Transverse colon (tissue), 4 donors: Measurements from ENCODE around the gene RGR. TPM values are rescaled to one million over a fixed set of nuclear protein-coding genes. Genes with fewer than 3 reads are reported as not detected.

Source experiments
- DNase-seq: peaks from one replicate; pipeline ENCODE4 v3.0.0-alpha.2; 2019
- H3K27ac ChIP-seq, 4 donors: fragments of 200-600 bp; sonication (generic); 2 replicates each; pipeline ENCODE4 v1.5.1; 2016 to 2018; ENCODE audit warnings: inconsistent platforms in 4 of 4
- H3K27me3 ChIP-seq: fragments of 200-600 bp; sonication (generic); 2 replicates; pipeline ENCODE4 v1.5.1; 2017; ENCODE audit warnings: inconsistent platforms
- H3K36me3 ChIP-seq, 4 donors: fragments of 200-600 bp; sonication (generic); 2 replicates each; pipeline ENCODE4 v1.5.1; 2017 to 2019; ENCODE audit warnings: inconsistent platforms in 4 of 4
- H3K4me1 ChIP-seq, 4 donors: fragments of 200-600 bp; sonication (generic); 2 replicates each; pipeline ENCODE4 v1.5.1; 2017 to 2020; ENCODE audit warnings: inconsistent platforms in 4 of 4
- H3K4me3 ChIP-seq, 4 donors: fragments of 200-600 bp; sonication (generic); 1 replicate in 1 of 4; 2 replicates in 3 of 4; pipeline versions ENCODE4 v1.5.1 to v1.6.1; 2017 to 2019; ENCODE audit warnings: inconsistent platforms in 4 of 4
- H3K9me3 ChIP-seq, 2 donors: fragments of 200-600 bp; sonication (generic); 2 replicates each; pipeline ENCODE4 v1.5.1; 2017 to 2019; ENCODE audit warnings: inconsistent platforms in 2 of 2
- EP300 ChIP-seq: sonication (generic); formaldehyde crosslinking; IDR thresholded peaks from one replicate; pipeline ENCODE4 v1.6.1; 2017; ENCODE audit warnings: antibody characterized with exemption, low read depth
- POLR2A ChIP-seq: fragments of 450-650 bp; IDR thresholded peaks from one replicate; pipeline ENCODE4 v1.6.1; 2016; ENCODE audit warnings: antibody characterized with exemption, mild to moderate bottlenecking, moderate library complexity
- POLR2AphosphoS5 ChIP-seq, 3 donors: sonication (generic); formaldehyde crosslinking; IDR thresholded peaks; one replicate each; pipeline ENCODE4 v1.6.1; 2016; ENCODE audit warnings: antibody characterized with exemption in 3 of 3
- WGBS, 2 donors: methylation state at CpG; one replicate each; pipeline ENCODE4 v1.1.5; 2018; ENCODE audit warnings: low coverage in 1 of 2; 5-methylcytosine and 5-hydroxymethylcytosine counted together
- in situ Hi-C, 4 donors: fragments of 200-750 bp; cut with MboI; loops; one replicate each; pipeline versions ENCODE4 v1.15.0 to v1.15.1; 2017; ENCODE audit warnings: low sequenced_read_pairs in 3 of 4, low pct_ligation_motif_present in 1 of 4, low pct_unique_long_range_greater_than_20kb in 1 of 4
- intact Hi-C: fragments of 100-400 bp; cut with DNase I; formaldehyde crosslinking; loops from one replicate; pipeline ENCODE4 v1.15.1; 2023; ENCODE audit warnings: low total_unique reads
- total RNA-seq, 4 donors: library from RNA; depleted of rRNA; stranded (reverse); fragments of >200 nt; gene quantifications; one replicate each; pipeline ENCODE4 v1.1.0, GENCODE V29; 2016
- TF ChIP-seq, protein P1 (sequence below), 5 experiments: fragments of 200-600 bp in 3 of 5; fragments of 450-650 bp in 2 of 5; sonication (generic) in 3 of 5; IDR thresholded peaks; 1 replicate in 2 of 5; 2 replicates in 3 of 5; pipeline ENCODE4 v1.5.1; 2016 to 2017; ENCODE audit warnings: antibody characterized with exemption in 5 of 5, inconsistent platforms in 3 of 5, mild to moderate bottlenecking in 2 of 5, moderate library complexity in 1 of 5

RGR gene
- total RNA-seq, 4 donors from 2014 or later, result 1.1 to 6.0 (median 1.2) TPM; not detected in 1

DNA sequence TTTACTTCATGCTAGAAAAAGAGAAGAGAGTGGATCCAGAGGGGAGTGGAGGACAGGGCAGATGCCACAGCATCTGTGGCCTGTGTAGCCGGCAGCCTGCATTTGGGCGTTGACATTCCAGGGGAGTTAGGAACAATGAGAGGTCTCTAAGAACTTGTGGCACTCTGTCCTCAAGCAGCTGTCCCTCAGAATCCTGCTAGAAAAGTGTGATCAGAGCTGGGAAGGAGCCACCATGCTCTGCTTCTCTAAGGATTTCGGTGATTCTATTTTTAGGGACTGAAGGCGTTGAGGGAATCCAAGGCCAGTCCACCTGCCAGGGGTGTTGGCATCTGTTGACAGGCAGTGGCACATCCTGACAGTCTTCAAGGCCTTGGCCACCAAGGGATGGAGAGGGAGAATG is 27.1 kb upstream of the RGR start:
- 88 to 92% methylated on average over 4 of the region's 4 CpGs for WGBS, 2 donors

DNA sequence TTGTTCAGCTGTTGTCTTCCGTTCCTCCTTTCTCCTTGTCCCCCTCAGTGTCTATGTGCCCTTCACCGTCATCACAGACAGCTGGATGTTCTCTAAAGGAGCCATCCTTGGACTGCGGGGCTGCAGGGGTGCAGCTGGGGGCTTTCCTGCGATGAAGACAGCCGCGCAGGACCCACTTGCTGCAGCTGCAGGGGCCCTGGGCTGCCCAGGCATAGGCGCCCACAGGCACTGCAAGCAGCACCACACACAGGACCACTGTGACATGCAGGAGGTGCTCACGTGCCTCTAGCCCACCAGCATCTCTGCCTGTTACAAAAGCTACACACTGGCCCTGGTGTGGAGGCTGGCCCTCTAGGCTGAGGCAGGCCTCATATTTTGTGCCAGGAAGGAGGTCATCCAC is 22.9 kb upstream of the RGR start:
- intact Hi-C loops, result no loop called here
- in situ Hi-C loops, result no loop called here
- WGBS, 2 donors, result 88 to 100% methylated on average over 1 to 6 of the region's 8 CpGs
- TF ChIP-seq, protein P1, sequence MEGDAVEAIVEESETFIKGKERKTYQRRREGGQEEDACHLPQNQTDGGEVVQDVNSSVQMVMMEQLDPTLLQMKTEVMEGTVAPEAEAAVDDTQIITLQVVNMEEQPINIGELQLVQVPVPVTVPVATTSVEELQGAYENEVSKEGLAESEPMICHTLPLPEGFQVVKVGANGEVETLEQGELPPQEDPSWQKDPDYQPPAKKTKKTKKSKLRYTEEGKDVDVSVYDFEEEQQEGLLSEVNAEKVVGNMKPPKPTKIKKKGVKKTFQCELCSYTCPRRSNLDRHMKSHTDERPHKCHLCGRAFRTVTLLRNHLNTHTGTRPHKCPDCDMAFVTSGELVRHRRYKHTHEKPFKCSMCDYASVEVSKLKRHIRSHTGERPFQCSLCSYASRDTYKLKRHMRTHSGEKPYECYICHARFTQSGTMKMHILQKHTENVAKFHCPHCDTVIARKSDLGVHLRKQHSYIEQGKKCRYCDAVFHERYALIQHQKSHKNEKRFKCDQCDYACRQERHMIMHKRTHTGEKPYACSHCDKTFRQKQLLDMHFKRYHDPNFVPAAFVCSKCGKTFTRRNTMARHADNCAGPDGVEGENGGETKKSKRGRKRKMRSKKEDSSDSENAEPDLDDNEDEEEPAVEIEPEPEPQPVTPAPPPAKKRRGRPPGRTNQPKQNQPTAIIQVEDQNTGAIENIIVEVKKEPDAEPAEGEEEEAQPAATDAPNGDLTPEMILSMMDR (IDR thresholded peaks at IDR 0.05), result no peak
- TF ChIP-seq POLR2AphosphoS5 (IDR thresholded peaks at IDR 0.05) (no peak), EP300 (no peak), POLR2A (no peak)
- no peaks in the 10 kb centered on the region for H3K36me3 ChIP-seq
- H3K9me3 ChIP-seq, result no peaks in the 10 kb centered on the region
- H3K4me3 ChIP-seq, result no peak overlapping the region
- DNase-seq, result no peak
- no peaks in the 10 kb centered on the region for H3K4me1 ChIP-seq
- no peak overlapping the region for H3K27ac ChIP-seq
- peaks cover 5% of the 10 kb centered on the region for H3K27me3 ChIP-seq

More for the DNA sequence above, 27.1 kb upstream of the RGR start:
- in situ Hi-C loops (no loop called here), intact Hi-C loops (no loop called here)
- Histone ChIP-seq H3K4me3 (no peak overlapping the region), H3K36me3 (no peaks in the 10 kb centered on the region), H3K27me3 (no peaks in the 10 kb centered on the region), H3K27ac (no peak overlapping the region), H3K9me3 (no peaks in the 10 kb centered on the region), H3K4me1 (no peaks in the 10 kb centered on the region)
- TF ChIP-seq EP300 (no peak), POLR2AphosphoS5 (IDR thresholded peaks at IDR 0.05) (no peak), POLR2A (no peak)
- TF ChIP-seq, protein P1 (IDR thresholded peaks at IDR 0.05), result no peak
- DNase-seq, result no peak

DNA sequence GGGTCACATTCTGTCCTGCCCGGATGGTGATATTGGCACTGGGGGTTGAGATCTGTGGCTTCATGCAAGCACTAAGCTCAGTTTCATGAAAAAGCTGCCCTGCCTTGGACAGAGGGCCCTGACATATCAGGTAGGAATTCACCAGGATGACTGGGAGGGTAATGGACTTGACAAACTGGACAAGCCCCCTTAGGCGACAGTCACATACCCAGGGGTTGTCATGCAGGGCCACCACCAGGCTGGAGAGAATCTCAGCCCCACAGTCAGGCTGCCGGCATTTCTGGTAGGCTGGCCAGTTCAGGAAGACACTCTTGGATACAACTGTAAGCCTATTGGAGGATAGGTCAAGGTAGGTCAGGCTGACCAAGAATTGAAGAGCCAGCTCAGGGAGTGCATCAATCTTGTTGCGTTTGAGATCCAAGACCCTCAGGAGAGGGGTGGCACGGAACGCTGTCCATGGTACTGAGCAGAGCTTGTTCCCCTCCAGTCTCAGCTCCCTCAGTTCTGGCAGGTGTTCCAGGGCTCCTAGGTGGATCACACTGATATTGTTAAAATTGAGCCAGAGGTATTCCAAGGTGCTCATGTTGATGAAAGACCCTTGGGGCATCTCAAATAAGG is 20.3 kb upstream of the RGR start:
- Histone ChIP-seq H3K36me3 (no peaks in the 10 kb centered on the region), H3K4me1 (no peaks in the 10 kb centered on the region), H3K9me3 (no peaks in the 10 kb centered on the region), H3K27me3 (peaks cover 5% of the 10 kb centered on the region), H3K27ac (no peak overlapping the region), H3K4me3 (no peak overlapping the region)
- WGBS, 2 donors, result 58% methylated on average over 6 of the region's 6 CpGs; no CpG with 5 or more reads in 1 of the 2 donors
- no peak for DNase-seq
- in situ Hi-C loops, result no loop called here
- TF ChIP-seq POLR2A, result no peak
- no peak for TF ChIP-seq EP300
- TF ChIP-seq, protein P1 (IDR thresholded peaks at IDR 0.05), result no peak
- no peak for TF ChIP-seq POLR2AphosphoS5 (IDR thresholded peaks at IDR 0.05)
- intact Hi-C loops, result no loop called here

DNA sequence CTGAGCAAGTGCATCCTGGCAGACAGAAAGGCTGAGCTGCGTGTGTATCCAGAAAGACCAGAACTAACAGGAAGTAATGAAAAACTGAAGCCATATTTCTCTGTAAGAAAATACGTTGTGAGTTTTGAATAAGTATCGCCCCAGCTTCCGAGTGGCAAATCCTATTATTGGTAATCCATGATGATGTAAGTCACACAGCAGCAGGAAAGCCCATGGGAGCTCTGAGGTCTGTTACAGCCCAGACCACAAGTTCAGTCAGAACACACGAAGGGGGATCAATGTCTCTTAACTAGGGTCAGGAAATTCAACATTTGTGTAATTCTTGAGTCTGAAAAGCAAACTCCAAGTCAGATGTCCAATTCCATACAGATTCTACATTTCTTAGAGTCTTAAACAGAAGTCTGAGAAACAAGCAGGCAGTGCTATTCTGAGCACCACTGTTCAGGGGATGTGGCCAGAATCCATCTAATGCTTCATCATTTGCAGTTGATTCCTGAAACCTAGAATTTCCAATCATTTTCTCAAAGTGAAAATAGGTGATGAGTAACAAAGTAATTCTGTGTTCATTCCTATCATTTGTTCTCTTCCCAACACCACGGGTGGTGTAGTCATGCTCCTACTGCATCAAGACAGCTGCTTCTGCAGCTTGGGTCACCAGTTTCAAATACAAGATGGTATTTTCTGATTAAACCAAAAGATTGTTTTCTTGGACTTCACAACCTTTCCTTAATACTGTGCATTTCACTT is 19.3 kb upstream of the RGR start, which contains the start of gene LRIT2:
Gene LRIT2, minus strand, starts transcription at position 118 of the 747 bp plus-strand sequence. Its CDS starts 24 bp downstream, at position 94.
- Histone ChIP-seq H3K36me3 (no peaks in the 10 kb centered on the region), H3K4me1 (no peaks in the 10 kb centered on the region), H3K9me3 (no peaks in the 10 kb centered on the region), H3K27ac (no peak within 1 kb of the TSS), H3K4me3 (no peak within 1 kb of the TSS), H3K27me3 (peaks cover 5% of the 10 kb centered on the region)
- intact Hi-C loops, result no loop called here
- no peak for DNase-seq
- in situ Hi-C loops, result no loop called here
- no peak for TF ChIP-seq POLR2AphosphoS5 (IDR thresholded peaks at IDR 0.05)
- no peak for TF ChIP-seq POLR2A
- TF ChIP-seq, protein P1 (IDR thresholded peaks at IDR 0.05), result no peak
- TF ChIP-seq EP300, result no peak
- 54 to 74% methylated on average over 5 to 6 of the region's 6 CpGs for WGBS, 2 donors
